KBM-7 (cell line): ENCODE data around the gene IGFBP1.
"Not testable (repeated sequence)": the region's sequence is repeated elsewhere in the genome, so short reads cannot be mapped to it uniquely, and the experiment has no call there.

ENCODE experiments used
- DNase-seq: peaks from one replicate; pipeline ENCODE4 v3.0.0-alpha.2; 2015
- in situ Hi-C: fragments of 300-500 bp; cut with MboI; formaldehyde crosslinking; loops from 2 replicates; pipeline ENCODE4 v1.14.3; 2020; ENCODE audit warnings: low sequenced_read_pairs, low pct_unique_long_range_greater_than_20kb, mixed read lengths

The IGFBP1 gene

GRCh38 chr7:45921699-45922519 lies 33.6 kb downstream of the IGFBP1 start:
- in situ Hi-C loops: loop anchor here (25.0 kb wide), 2 partner anchors 390 to 1165 kb away; no protein-coding TSS in a partner anchor
- peak; percentile 56 for DNase-seq

DNA sequence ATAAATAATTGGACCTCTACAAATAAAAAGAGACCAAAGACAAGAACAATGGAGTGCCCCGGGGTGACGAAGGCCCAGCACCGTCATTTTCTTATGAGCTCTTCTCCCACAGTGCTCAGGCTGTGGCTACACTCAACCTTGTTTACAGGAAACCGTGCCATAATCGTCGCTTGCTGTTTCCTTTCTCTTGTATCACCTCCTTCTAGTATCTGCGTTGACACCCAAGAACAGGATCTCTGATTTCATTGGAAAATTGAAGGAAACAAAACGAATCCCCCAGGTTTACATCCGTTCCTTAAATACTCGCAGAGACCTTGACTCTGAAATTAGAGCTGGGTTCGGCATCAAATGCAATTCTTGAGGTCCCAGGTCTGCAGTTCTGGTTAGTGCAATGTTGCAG lies 34.5 kb downstream of the IGFBP1 start:
- in situ Hi-C loops: loop anchor here (25.0 kb wide), 2 partner anchors 389 to 1164 kb away; no protein-coding TSS in a partner anchor

GRCh38 chr7:45923290-45923689 lies 35.0 kb downstream of the IGFBP1 start:
- DNase-seq: peak; percentile 61
- in situ Hi-C loops: loop anchor here (25.0 kb wide), 2 partner anchors 389 to 1164 kb away; no protein-coding TSS in a partner anchor

More for the DNA sequence above, 34.5 kb downstream of the IGFBP1 start:
- DNase-seq: peak; percentile 2

DNA sequence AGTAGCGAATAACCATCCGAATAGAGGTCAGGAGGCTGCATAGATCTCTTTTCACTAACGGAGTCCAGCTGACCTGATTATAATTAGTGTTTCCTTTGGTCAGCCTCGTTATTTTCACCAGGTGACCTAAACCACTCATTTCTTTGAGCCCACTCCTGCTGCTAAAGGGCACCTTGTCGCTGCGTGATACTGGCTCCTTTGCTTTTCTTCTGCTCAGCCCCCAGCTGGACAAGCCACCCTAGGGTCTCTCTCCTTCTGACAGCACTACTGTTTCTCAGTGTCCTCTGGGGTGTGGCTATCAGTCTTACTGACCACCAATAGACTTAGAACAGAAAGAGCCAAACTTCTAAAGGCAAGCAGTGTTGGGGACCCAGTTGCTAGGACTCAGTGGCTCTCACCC lies 35.5 kb downstream of the IGFBP1 start:
- in situ Hi-C loops: loop anchor here (25.0 kb wide), 2 partner anchors 388 to 1163 kb away; no protein-coding TSS in a partner anchor
- DNase-seq: no peak

DNA sequence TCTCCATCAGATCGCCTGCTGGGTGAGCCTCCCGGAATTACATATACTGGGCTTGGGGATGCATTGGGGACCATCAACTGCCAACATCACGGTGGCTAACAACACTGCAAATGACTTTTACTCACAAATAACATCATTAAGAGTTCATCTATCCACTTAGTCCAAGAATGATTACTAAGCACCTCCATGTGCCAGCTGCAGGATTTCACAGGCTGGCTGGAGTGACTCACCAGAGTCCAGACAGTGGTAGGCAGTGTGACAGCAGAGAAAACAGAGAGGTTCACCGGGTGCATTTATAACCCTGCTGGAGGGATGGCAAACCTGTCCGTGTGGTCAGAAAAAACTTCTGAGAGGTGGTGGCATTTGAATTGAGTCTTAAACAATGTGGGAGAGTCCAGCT lies 36.0 kb downstream of the IGFBP1 start:
- no peak for DNase-seq
- in situ Hi-C loops: loop anchor here (25.0 kb wide), 2 partner anchors 388 to 1163 kb away; no protein-coding TSS in a partner anchor

DNA sequence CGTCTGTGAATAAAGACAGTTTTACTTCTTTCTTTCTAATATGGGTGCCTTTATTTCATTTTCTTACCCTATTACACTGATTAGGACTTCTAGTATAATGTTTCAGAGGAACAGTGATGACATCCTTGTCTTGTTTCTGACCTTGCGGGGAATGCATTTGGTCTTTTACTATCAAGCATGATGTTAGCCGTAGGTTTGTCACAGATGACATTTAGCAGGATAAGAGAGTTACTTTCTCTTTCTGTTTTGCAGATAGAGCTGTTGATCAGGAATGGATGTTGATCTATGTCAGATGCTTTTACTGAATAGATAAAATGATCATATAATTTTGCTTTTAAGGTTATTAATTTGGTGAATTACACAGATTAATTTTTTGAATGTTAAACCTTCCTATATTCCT lies 39.4 kb downstream of the IGFBP1 start:
- in situ Hi-C loops: no loop called here

GRCh38 chr7:45930967-45931366 lies 42.7 kb downstream of the IGFBP1 start:
- DNase-seq: no peak
- in situ Hi-C loops: no loop called here

More for the DNA sequence above, 39.4 kb downstream of the IGFBP1 start:
- no peak for DNase-seq

DNA sequence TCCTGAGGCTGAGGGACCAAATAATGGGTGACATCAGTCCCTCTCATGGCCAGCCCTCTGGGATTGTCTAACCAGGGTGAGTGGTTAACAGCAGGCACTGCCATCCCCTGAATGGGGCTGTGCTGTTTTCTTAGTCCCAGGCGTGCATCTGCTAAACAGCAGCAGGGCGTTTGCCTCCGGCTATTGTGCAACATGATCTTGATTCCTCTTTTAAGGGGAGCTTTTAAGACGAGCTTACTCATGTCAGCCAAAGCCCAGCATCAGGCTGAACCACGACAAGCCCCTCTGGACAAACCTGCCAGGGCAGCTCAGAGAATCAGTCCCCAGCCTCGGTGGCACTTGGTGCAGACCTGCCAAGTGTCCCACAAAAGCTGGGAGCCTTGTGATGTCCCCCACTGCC lies 49.0 kb downstream of the IGFBP1 start:
- no peak for DNase-seq
- in situ Hi-C loops: no loop called here

DNA sequence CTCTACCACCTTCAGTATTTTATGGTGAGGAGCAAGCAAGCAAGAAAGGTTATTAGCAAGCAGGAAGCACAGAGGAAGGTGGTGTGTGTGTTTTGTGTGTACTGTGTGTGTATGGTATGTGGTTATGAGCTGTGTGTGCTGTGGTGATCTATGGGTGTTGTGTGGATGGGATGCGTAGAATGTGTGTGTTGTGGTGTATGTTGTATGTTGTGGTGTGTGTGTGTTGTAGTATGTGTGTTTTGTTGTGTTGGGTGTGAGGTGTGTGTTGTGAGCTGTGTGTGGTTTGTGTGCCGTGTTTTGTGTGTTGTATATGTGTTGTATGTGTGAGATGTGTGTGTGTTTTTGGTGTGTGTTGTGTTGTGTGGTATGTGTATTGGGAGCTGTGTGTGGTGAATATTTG lies 49.6 kb downstream of the IGFBP1 start:
- DNase-seq: no peak
- in situ Hi-C loops: no loop called here

GRCh38 chr7:45938626-45939302 lies 50.5 kb downstream of the IGFBP1 start:
- no peak for DNase-seq
- in situ Hi-C loops: no loop called here

- in situ Hi-C loops: no loop called here
- DNase-seq: no peak
These were observed 51.3 kb downstream of the IGFBP1 start for GRCh38 chr7:45939574-45939973.

DNA sequence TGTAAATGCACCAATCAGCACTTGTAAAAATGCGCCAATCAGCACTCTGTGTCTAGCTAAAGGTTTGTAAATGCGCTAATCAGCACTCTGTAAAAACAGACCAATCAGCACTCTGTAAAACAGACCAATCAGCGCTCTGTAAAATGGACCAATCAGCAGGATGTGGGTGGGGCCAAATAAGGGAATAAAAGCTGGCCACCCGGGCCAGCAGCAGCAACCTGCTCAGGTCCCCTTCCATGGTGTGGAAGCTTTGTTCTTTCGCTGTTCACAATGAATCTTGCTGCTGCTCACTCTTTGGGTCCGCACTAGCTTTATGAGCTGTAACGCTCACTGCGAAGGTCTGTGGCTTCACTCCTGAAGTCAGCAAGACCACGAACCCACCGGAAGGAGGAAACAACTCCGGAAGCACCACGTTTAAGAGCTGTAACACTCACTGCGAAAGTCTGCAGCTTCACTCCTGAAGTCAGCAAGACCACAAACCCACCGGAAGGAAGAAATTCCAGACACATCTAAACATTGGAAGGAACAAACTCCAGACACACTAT lies 52.0 kb downstream of the IGFBP1 start:
- DNase-seq: peak; percentile 70
- in situ Hi-C loops: not testable (repeated sequence)

- no peak for DNase-seq
- in situ Hi-C loops: no loop called here
These were observed 52.7 kb downstream of the IGFBP1 start for GRCh38 chr7:45940939-45941338.
